ENCODE data around the gene ELOVL4. TPM values are rescaled to one million over a fixed set of nuclear protein-coding genes. Genes with fewer than 3 reads are reported as not detected.

The ELOVL4 gene
- total RNA-seq, 1 donor from 2014 or later, result 0.58 TPM

DNA sequence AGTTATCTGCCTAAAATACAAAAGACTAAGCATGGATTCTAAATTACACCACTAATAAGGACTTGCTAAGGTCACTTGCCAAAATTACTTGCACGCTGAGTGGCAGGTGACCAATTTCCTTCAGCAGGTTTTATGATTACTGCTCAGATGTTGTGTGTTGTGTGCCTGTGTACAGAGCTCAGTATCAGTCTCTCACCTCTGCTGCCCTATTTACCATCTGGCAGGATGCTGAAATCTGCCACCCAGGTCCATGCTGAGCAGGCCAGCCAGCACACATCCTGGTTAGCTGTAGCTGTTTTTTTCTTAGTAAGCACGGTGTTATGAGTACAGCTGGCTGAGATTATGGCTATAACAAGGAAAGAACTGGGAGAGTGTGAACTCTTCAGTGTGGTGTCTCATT lies 34.0 kb downstream of the ELOVL4 start:
- DNase-seq (ENCODE audit: low spot score), result no peak

DNA sequence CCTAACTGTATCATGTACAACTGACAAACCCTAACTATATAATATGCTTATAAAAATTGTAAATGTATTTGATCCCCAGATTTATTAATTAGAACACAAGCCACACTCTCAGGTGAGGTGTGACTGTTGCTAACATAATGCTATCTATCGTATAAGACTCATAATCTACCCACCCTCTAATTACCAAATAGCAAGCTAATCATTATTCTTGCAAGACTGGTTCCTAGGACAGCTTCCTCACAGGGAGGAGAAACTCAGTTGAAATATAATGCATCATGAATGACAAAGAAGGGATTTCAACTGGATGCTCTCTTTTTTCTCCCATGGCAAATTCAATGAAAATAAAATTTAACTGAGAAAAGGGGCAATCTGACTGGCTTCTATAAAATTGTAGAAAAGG lies 35.4 kb downstream of the ELOVL4 start:
- no peak for DNase-seq (ENCODE audit: low spot score)

DNA sequence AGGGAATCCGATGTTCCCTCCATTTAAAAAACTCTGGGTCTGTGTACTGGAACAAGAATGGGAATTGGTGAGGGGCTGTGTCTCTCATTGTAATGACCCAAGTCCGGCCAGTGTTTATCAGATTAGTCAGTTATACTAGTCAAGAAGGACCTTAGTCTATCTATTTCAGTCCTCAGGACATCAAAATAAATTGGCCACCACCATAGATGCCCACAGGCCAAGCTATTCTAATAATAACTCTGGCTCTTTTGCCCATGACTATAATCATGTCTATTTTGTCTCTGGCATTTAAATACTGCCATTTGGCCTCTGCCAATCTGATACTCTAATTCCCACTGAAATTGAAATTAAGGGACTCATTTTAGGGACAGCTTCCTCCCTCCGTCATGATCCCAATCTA lies 37.8 kb downstream of the ELOVL4 start:
- DNase-seq (ENCODE audit: low spot score), result no peak

DNA sequence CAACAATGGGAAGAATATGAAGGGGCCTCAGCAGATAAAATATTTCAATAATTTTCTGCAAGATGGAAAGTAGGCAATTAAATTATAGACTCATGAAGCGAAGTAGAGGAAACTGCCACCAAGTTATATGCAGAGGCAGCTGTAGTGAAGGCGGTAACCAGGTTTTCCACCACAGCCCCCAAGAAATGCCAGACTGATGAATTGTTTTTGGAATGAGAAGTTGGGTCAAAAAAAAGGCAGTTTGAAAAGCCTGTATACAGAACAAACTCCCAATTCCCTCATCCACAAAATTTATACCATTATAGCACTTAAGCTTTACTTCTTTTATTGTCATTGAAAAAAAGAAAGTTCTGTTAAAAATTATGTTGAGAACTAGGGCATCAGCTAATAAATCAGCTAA lies 45.3 kb downstream of the ELOVL4 start:
- DNase-seq (ENCODE audit: low spot score), result no peak

GRCh38 chr6:79898076-79898475 lies 49.3 kb downstream of the ELOVL4 start:
- no peak for DNase-seq (ENCODE audit: low spot score)

DNA sequence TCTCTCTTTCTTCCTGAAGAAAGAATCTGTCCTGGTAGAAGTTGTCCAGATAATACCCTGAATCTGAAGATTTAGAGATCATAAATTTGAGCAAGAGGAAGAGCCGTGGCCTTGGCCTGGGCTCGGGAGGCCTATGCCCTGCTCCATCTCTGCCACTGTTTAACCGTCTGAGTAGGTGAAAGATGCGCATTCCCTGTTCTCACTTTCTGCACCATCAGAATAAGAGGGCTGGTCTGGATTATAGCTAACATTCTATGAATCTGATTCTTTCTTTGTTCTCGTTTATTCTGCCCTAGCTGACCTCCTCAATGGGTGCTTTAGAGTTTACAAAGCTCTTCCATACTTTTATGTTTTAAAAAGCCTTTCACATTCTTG lies 51.3 kb downstream of the ELOVL4 start:
- no peak for DNase-seq (ENCODE audit: low spot score)

- DNase-seq (ENCODE audit: low spot score), result no peak
Measured at GRCh38 chr6:79895382-79896074, 51.8 kb downstream of the ELOVL4 start.

DNA sequence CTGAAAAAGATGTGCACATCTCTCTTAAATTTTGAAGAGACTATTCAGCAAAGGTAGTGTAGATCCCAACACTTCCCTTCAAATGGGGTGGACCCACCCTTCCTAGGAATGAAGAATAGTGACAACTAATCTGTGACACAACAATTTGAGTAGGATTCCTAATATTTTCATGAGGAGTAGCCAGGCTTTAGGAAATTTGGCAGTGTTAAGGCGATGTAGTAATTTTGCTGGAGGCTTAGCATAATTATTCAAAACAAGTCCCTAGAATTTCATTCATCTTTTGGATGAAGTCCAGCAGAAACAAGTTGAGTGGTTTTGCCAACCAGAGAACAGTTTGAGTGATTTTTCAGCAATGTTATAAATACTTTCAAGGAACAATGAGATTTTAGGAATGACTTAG lies 52.4 kb downstream of the ELOVL4 start:
- DNase-seq (ENCODE audit: low spot score), result no peak

- no peak for DNase-seq (ENCODE audit: low spot score)
Measured at GRCh38 chr6:79888587-79888986, 58.8 kb downstream of the ELOVL4 start.

GRCh38 chr6:79878142-79878748 lies 69.1 kb downstream of the ELOVL4 start:
- no peak for DNase-seq (ENCODE audit: low spot score)

GRCh38 chr6:79874531-79875134 lies 72.7 kb downstream of the ELOVL4 start:
- no peak for DNase-seq (ENCODE audit: low spot score)

DNA sequence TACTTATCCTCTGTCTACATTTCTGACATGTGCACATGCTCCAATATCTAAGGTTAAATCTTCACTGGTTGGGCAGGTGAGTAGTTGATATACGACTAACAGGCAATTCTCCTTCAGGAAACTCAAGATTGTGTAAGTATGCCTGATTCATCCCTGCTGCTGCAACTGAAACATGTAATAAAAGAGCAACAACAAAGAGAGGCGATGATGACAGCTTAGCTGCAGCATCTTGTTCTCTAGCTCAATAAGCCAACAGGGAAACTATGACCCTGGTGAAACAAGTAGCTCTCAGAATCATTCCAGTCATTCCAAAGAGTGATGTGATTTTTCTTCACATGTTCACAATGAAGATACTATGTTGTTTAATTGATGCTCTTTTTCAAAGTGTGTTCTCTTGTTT lies 74.4 kb downstream of the ELOVL4 start:
- no peak for DNase-seq (ENCODE audit: low spot score)

DNA sequence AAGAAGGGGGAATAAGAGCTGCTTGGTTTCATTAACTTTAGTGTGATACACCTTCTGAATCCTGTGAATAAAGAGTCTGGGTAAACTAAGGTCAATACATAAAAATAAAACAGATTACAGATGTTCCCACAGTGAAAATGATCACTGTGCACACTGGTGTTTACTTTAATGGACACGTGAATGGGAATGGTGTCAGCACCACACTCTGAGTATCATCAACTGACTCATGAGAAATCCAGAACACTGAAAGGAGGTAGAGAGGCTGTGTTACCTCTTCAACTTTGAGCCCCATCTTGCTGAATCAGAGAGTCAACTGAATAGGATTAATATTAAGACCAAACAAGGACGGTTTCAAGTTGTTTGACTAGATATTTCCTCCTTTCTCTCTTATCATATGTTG lies 75.0 kb downstream of the ELOVL4 start:
- no peak for DNase-seq (ENCODE audit: low spot score)

- DNase-seq (ENCODE audit: low spot score), result peak; percentile 94
Measured at GRCh38 chr6:79869600-79870084, 77.7 kb downstream of the ELOVL4 start.

DNA sequence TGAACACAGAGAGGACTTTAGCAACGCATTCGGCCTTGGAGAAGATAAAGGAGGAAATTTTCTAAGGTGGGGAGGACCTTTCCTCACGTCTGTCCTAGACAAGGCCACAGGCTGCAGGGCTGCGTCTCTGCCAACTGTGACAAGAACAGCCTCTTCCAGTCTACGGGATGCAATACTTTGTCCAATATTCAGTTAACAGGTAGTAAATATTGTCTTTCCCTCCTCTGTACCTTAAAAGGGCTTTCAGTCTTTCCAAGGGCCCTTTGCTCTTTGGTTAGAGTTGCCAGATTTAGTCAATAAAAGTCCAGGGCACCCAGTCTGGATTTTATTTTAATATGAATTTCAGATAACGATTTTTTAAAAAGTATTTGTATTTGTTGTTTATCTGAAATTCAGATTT lies 78.2 kb downstream of the ELOVL4 start:
- DNase-seq (ENCODE audit: low spot score), result no peak

DNA sequence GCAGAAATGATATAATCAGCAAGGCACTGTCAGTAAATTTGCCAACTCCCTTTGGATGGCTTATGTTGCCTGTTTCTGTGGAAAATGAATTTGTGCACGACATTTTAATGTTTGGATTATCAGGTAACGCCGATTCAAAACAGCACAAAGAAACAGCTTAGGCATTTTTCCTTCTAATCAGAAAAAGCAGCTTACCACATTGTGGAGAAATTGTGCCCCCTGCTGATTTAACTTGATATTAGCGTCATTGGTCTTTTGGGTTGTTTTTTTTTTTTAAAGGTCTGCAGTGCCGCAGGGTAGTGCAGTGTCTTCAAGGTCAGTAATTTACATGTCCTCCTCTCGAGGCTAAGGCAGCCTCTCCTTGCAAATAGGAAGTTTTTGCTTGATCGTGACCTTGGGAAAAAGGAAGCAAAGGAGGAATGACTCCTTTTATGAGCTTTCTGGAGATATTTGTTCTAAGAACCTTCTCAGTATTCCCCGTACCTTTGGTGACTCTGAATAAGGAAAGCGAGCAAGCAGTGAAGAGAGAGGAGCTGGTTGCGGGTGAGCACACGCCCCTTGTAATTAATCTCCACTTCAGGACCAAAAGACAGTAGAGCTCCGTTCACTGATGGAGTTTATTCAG lies 79.1 kb downstream of the ELOVL4 start:
- no peak for DNase-seq (ENCODE audit: low spot score)

Other genes starting within 250 kb of the ELOVL4 start
- gene TTK, start 57.1 kb upstream of the ELOVL4 start, total RNA-seq, result 0.58 TPM
- 18.2 TPM for gene BCKDHB, start 159.1 kb upstream of the ELOVL4 start, total RNA-seq